Karpas-422 (cell line): Measurements from ENCODE around the gene SLC44A3. TPM values are rescaled to one million over a fixed set of nuclear protein-coding genes. Genes with fewer than 3 reads are reported as not detected.

Experiments
- DNase-seq: peaks from one replicate; pipeline ENCODE4 v3.0.0-alpha.2; 2015
- H2AFZ ChIP-seq: fragments of 200-600 bp; sonication (generic); 2 replicates; pipeline ENCODE4 v1.6.1; 2014; ENCODE audit warnings: antibody characterized with exemption, low read length, mixed read lengths
- H3K27ac ChIP-seq: fragments of 200-600 bp; sonication (generic); 2 replicates; pipeline ENCODE4 v1.5.1; 2014; ENCODE audit warnings: mild to moderate bottlenecking, low read length, moderate library complexity
- H3K27me3 ChIP-seq: fragments of 200-600 bp; sonication (generic); 2 replicates; pipeline ENCODE4 v1.6.1; 2014; ENCODE audit warnings: low read length, mixed read lengths
- H3K36me3 ChIP-seq: fragments of 200-600 bp; sonication (generic); 2 replicates; pipeline ENCODE4 v1.6.1; 2014; ENCODE audit warnings: low read length, mixed read lengths; ENCODE audit not compliant: insufficient read depth
- H3K4me1 ChIP-seq: fragments of 200-600 bp; sonication (generic); 2 replicates; pipeline ENCODE4 v1.6.1; 2014; ENCODE audit warnings: mild to moderate bottlenecking, low read length, mixed read lengths
- H3K4me2 ChIP-seq: fragments of 200-600 bp; sonication (generic); 2 replicates; pipeline ENCODE4 v1.6.1; 2014; ENCODE audit warnings: low read length, low read depth, mild to moderate bottlenecking; ENCODE audit not compliant: poor library complexity, severe bottlenecking
- H3K4me3 ChIP-seq: fragments of 200-600 bp; sonication (generic); 2 replicates; pipeline ENCODE4 v1.5.1; 2014; ENCODE audit warnings: mild to moderate bottlenecking, antibody characterized with exemption, low read length, mixed read lengths
- H3K79me2 ChIP-seq: fragments of 200-600 bp; sonication (generic); 2 replicates; pipeline ENCODE4 v1.6.1; 2014; ENCODE audit warnings: mild to moderate bottlenecking, low read length, mixed read lengths
- H3K9ac ChIP-seq: fragments of 200-600 bp; sonication (generic); 2 replicates; pipeline ENCODE4 v1.6.0; 2014; ENCODE audit warnings: low read length
- H3K9me2 ChIP-seq: fragments of 200-600 bp; sonication (generic), shearing (Covaris generic); replicated peaks from 2 replicates; pipeline ENCODE4 v1.6.0; 2014; ENCODE audit warnings: mild to moderate bottlenecking, low read length, moderate library complexity; ENCODE audit not compliant: insufficient read depth
- H3K9me3 ChIP-seq: fragments of 300-700, 200-600 bp; sonication (generic); 2 replicates; pipeline ENCODE4 v1.6.1; 2014; ENCODE audit warnings: low read length, mixed read lengths
- H4K20me1 ChIP-seq: fragments of 200-600 bp; sonication (generic); 2 replicates; pipeline ENCODE4 v1.6.1; 2014; ENCODE audit warnings: mild to moderate bottlenecking, antibody characterized with exemption, low read length, low read depth; ENCODE audit not compliant: insufficient read depth
- total RNA-seq: library from RNA; depleted of rRNA; stranded (reverse); fragments of >200 nt; shearing (Covaris generic); gene quantifications from 2 replicates; pipeline ENCODE4 v1.2.3, GENCODE V29; 2014; ENCODE audit warnings: low replicate concordance

The SLC44A3 gene
- total RNA-seq, 1 experiment from 2014 or later, result not detected

DNA sequence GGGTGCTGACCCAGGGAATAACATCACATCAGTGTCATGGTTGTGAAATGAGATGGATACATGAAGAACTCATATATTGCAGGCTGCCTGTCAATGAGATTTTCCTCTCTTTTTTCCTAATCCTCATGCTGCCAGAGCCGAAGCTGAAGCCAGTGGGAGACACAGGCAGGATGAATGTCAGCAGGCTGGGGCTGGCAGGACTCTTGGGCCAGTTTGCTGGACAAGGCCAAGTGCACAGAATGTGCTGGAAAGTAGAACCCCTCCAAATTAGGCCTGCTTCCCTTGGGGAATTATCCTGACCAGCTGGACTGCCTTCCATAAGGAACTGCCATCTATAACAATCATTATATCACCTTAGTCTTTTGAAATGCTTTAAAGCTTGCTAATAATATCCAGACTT lies 31.4 kb downstream of the SLC44A3 start:
- H3K4me2 ChIP-seq, result no peak overlapping the region
- no peaks in the 10 kb centered on the region for H3K36me3 ChIP-seq
- H4K20me1 ChIP-seq, result no peaks in the 10 kb centered on the region
- no peaks in the 10 kb centered on the region for H3K79me2 ChIP-seq
- no peaks in the 10 kb centered on the region for H3K9me2 ChIP-seq
- H3K4me3 ChIP-seq, result no peak overlapping the region
- no peaks in the 10 kb centered on the region for H3K9me3 ChIP-seq
- no peak overlapping the region for H3K9ac ChIP-seq
- no peak overlapping the region for H2AFZ ChIP-seq
- no peaks in the 10 kb centered on the region for H3K27me3 ChIP-seq
- 0 out of 2 replicates have a peak, but pooled peaks cover 6% of the 10 kb centered on the region for H3K4me1 ChIP-seq
- no peak for DNase-seq
- H3K27ac ChIP-seq, result no peak overlapping the region

GRCh38 chr1:94852788-94853187 lies 32.6 kb downstream of the SLC44A3 start:
- Histone ChIP-seq H3K27me3 (no peaks in the 10 kb centered on the region), H3K4me1 (0 out of 2 replicates have a peak, but pooled peaks cover 6% of the 10 kb centered on the region), H3K36me3 (no peaks in the 10 kb centered on the region), H3K79me2 (no peaks in the 10 kb centered on the region), H3K27ac (no peak overlapping the region), H3K4me3 (no peak overlapping the region), H3K4me2 (no peak overlapping the region), H2AFZ (no peak overlapping the region), H3K9me2 (no peaks in the 10 kb centered on the region), H3K9ac (no peak overlapping the region), H4K20me1 (no peaks in the 10 kb centered on the region), H3K9me3 (no peaks in the 10 kb centered on the region)
- DNase-seq, result no peak

DNA sequence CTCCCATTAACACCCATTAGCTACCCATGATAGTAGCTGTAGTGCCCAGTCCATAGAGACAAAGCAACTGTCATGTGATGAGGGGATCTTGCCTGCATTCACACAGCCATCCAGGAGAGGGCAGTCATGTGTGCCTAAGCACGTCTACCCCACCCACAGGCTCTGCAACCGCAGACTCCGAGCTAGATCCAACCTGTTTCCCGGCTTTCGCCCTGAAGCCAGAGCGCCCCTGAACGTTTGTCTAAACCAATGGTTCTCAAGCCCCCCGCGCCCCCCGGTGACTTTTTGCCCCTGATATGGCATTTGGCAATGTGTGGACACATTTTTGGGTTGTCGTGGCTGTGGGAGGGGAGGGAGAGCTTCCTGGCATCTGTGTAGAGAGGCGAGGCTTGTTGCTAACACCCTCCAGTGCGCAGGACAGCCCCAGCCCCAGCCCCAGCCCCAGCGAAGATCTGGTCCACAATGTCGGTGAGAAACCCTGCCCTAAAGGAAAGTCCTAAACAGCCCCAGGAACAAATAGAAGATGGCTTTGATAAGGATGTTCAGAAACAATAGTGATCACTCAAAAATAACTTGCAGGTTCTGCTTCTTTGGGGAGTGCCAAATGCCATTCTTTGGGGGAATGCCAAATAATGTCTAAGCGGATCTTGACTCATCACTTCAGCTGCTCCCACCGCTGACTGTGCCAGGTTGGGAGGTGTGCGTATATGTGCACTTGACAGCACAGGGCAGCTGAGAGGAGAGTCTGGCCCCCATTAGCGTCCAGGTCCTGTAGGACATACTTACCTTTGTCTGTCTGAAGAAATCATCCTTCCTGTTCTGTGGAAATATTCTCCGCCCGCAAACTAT lies 34.5 kb downstream of the SLC44A3 start:
- no peak overlapping the region for H3K27ac ChIP-seq

DNA sequence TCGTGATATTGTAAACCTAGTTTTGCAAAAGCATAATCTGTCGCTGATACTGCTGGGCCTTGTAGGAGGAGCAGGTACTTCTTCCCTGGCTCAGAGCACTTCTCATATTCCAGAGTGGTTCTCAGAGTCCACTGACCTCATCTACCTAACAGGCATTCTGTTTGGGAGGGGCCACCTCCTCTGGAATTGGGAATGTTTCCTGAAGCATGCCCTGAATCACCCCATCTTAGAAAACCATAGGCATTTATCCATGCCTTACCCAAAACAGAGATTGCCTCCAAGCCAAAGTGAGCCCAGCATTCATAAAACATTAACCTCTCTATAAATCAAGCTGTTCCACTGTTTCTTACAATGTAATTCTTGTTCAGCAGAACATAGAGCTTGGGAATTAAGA lies 35.1 kb downstream of the SLC44A3 start:
- H3K36me3 ChIP-seq, result no peaks in the 10 kb centered on the region
- H3K9me3 ChIP-seq, result no peaks in the 10 kb centered on the region
- H3K4me2 ChIP-seq, result no peak overlapping the region
- no peak overlapping the region for H2AFZ ChIP-seq
- H3K27ac ChIP-seq, result no peak overlapping the region
- no peaks in the 10 kb centered on the region for H4K20me1 ChIP-seq
- no peaks in the 10 kb centered on the region for H3K9me2 ChIP-seq
- no peaks in the 10 kb centered on the region for H3K79me2 ChIP-seq
- H3K4me1 ChIP-seq, result 0 out of 2 replicates have a peak, but pooled peaks cover 6% of the 10 kb centered on the region
- no peak for DNase-seq
- H3K9ac ChIP-seq, result no peak overlapping the region
- H3K27me3 ChIP-seq, result no peaks in the 10 kb centered on the region
- no peak overlapping the region for H3K4me3 ChIP-seq

More for the DNA sequence above, 34.5 kb downstream of the SLC44A3 start:
- Histone ChIP-seq H3K79me2 (no peaks in the 10 kb centered on the region), H3K4me2 (peak overlapping the region; percentile 71), H3K4me3 (peak overlapping the region; percentile 43; the same call in 1 of the 2 replicates), H3K4me1 (0 out of 2 replicates have a peak, but pooled peaks cover 6% of the 10 kb centered on the region), H3K9me2 (no peaks in the 10 kb centered on the region), H3K27me3 (no peaks in the 10 kb centered on the region), H4K20me1 (no peaks in the 10 kb centered on the region), H2AFZ (0 out of 2 replicates have a peak overlapping the region, but pooled peaks have one; percentile 28), H3K36me3 (no peaks in the 10 kb centered on the region), H3K9me3 (no peaks in the 10 kb centered on the region), H3K9ac (peak overlapping the region; percentile 52)
- DNase-seq, result peak; percentile 89

GRCh38 chr1:94856004-94856403 lies 35.8 kb downstream of the SLC44A3 start:
- no peaks in the 10 kb centered on the region for H3K9me3 ChIP-seq
- no peak overlapping the region for H3K4me2 ChIP-seq
- H3K4me1 ChIP-seq, result 0 out of 2 replicates have a peak, but pooled peaks cover 6% of the 10 kb centered on the region
- H2AFZ ChIP-seq, result no peak overlapping the region
- H3K36me3 ChIP-seq, result no peaks in the 10 kb centered on the region
- H3K9me2 ChIP-seq, result no peaks in the 10 kb centered on the region
- H3K27me3 ChIP-seq, result no peaks in the 10 kb centered on the region
- no peaks in the 10 kb centered on the region for H3K79me2 ChIP-seq
- H4K20me1 ChIP-seq, result no peaks in the 10 kb centered on the region
- no peak for DNase-seq
- no peak overlapping the region for H3K27ac ChIP-seq
- no peak overlapping the region for H3K9ac ChIP-seq
- H3K4me3 ChIP-seq, result no peak overlapping the region

DNA sequence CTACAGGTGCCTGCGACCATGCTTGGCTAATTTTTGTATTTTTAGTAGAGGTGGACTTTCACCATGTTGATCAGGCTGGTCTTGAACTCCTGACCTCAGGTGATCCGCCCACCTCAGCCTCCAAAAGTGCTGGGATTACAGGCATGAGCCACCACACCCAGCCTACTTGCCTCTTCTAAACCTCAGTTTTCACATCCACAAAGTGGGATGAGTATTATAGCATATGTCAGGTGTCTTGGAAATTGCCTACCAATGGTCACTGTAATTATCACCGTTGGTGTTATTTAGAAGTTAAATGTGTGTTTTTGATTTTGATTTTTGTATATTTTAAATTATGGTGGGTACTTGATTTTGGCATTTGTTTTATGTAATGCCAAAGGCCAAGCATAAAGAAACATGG lies 36.7 kb downstream of the SLC44A3 start:
- Histone ChIP-seq H3K4me2 (no peak overlapping the region), H3K9me2 (no peaks in the 10 kb centered on the region), H3K27ac (no peak overlapping the region), H3K36me3 (no peaks in the 10 kb centered on the region), H3K4me3 (no peak overlapping the region), H4K20me1 (no peaks in the 10 kb centered on the region), H3K27me3 (no peaks in the 10 kb centered on the region), H3K79me2 (no peaks in the 10 kb centered on the region), H2AFZ (no peak overlapping the region), H3K4me1 (0 out of 2 replicates have a peak, but pooled peaks cover 6% of the 10 kb centered on the region), H3K9ac (no peak overlapping the region), H3K9me3 (no peaks in the 10 kb centered on the region)
- DNase-seq, result no peak

DNA sequence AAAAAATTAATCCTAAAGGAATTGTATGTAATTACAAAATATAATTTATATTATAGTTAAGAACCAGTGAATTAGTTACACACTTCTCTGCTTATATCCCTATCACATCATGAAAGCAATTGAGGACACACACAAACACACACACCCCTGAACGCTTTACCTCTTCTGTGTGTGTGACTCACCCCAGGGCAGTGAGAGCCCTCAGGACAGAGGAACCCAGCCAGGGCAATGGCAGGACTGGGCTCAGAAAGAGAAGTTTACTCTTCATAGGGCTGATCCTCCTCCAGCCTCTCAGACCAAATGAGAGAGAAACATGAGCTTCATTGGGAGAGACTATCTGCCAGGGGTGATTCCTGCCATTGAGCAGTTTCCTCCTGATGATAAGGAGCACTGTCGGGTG lies 38.1 kb downstream of the SLC44A3 start:
- H2AFZ ChIP-seq, result no peak overlapping the region
- H3K27me3 ChIP-seq, result no peaks in the 10 kb centered on the region
- no peak overlapping the region for H3K27ac ChIP-seq
- H3K36me3 ChIP-seq, result no peaks in the 10 kb centered on the region
- no peak for DNase-seq
- no peaks in the 10 kb centered on the region for H4K20me1 ChIP-seq
- no peaks in the 10 kb centered on the region for H3K79me2 ChIP-seq
- H3K4me1 ChIP-seq, result 0 out of 2 replicates have a peak, but pooled peaks cover 6% of the 10 kb centered on the region
- no peak overlapping the region for H3K4me2 ChIP-seq
- H3K9ac ChIP-seq, result no peak overlapping the region
- H3K9me2 ChIP-seq, result no peaks in the 10 kb centered on the region
- no peaks in the 10 kb centered on the region for H3K9me3 ChIP-seq
- H3K4me3 ChIP-seq, result no peak overlapping the region

DNA sequence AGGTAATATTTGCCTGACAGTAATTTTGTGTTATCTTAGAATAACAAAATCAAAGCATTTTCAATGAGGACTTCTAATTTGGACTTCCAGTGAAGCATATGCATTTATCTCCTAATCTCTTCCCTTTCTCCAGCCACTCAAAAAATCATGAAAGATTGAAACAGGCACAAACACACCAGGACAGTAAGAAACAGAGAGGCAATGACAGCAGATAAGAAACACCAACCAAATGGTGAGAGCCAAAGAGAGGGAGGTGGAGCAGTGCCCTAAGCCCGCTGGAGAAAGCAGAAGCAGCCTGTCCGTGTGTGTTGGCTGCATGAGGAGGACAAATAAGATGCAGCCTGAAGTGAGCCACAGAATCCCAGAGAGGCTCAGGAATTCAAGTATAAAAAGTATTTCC lies 39.0 kb downstream of the SLC44A3 start:
- no peaks in the 10 kb centered on the region for H3K36me3 ChIP-seq
- no peak overlapping the region for H3K4me3 ChIP-seq
- no peaks in the 10 kb centered on the region for H4K20me1 ChIP-seq
- H3K9me3 ChIP-seq, result no peaks in the 10 kb centered on the region
- no peaks in the 10 kb centered on the region for H3K9me2 ChIP-seq
- no peak overlapping the region for H3K27ac ChIP-seq
- no peak overlapping the region for H2AFZ ChIP-seq
- no peak overlapping the region for H3K9ac ChIP-seq
- DNase-seq, result no peak
- no peaks in the 10 kb centered on the region for H3K79me2 ChIP-seq
- no peaks in the 10 kb centered on the region for H3K27me3 ChIP-seq
- 0 out of 2 replicates have a peak, but pooled peaks cover 6% of the 10 kb centered on the region for H3K4me1 ChIP-seq
- H3K4me2 ChIP-seq, result no peak overlapping the region
